GM12801 (cell line): ENCODE results near the gene HAUS8.

ENCODE experiments used
- CTCF ChIP-seq: IDR thresholded peaks from one replicate; pipeline ENCODE4 v1.5.1; 2011; ENCODE audit warnings: control low read depth; ENCODE audit not compliant: insufficient read length; ENCODE audit errors: extremely low read depth

Gene HAUS8

GRCh38 chr19:17075035-17075863 is at the start of gene HAUS8, which contains the start of gene MYO9B:
TSS of gene HAUS8 (minus strand) at chr19:17075452. CDS start at chr19:17075422, 30 bp downstream.
TSS of gene MYO9B (plus strand) at chr19:17075777. CDS start at chr19:17101718, 25,941 bp downstream.
- TF ChIP-seq CTCF = no peak

- TF ChIP-seq CTCF = no peak
Observed at GRCh38 chr19:17124025-17124424, 48.8 kb upstream of the HAUS8 start.

GRCh38 chr19:17123041-17123440 is 47.8 kb upstream of the HAUS8 start:
- no peak for TF ChIP-seq CTCF

DNA sequence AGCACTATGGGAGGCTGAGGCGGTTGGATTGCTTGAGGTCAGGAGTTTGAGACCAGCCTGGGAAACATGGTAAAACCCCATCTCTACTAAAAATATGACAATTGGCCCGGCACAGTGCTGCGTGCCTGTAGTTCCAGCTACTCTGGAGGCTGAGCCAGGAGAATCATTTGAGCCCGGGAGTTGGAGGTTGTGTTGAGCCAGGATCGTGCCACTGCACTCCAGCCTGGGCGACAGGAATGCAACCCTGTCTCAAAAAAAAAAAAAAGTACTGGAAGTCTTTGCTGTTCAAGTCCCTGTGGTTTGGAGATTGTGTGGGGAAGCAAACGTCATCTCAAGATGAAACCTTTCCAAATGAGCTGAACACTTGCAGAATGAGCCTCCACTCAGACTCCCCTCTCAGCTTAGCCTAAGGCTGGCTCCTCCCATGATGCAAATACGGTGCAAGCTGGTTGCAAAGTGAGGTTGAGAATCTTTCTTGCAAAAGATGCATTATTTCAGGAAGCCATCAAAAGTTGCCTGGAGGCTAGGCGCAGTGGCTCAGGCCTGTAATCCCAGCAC is 46.6 kb upstream of the HAUS8 start:
- TF ChIP-seq CTCF = no peak

GRCh38 chr19:17118957-17119356 is 43.7 kb upstream of the HAUS8 start:
- no peak for TF ChIP-seq CTCF

- TF ChIP-seq CTCF = no peak
Observed at GRCh38 chr19:17116996-17117702, 41.9 kb upstream of the HAUS8 start.

- TF ChIP-seq CTCF = no peak
Observed at GRCh38 chr19:17114414-17114831, 39.2 kb upstream of the HAUS8 start.
